ENCODE data around the gene ARL4A.

The ARL4A gene

GRCh38 chr7:12703881-12704280 is 16.4 kb downstream of the ARL4A start:
- no peak for DNase-seq

- DNase-seq = no peak
These were observed 18.4 kb downstream of the ARL4A start for GRCh38 chr7:12705878-12706277.

- DNase-seq = no peak
These were observed 19.6 kb downstream of the ARL4A start for GRCh38 chr7:12706900-12707536.

GRCh38 chr7:12708314-12708713 is 20.9 kb downstream of the ARL4A start:
- DNase-seq = no peak

GRCh38 chr7:12709726-12710502 is 22.5 kb downstream of the ARL4A start:
- DNase-seq = no peak

- DNase-seq = no peak
These were observed 23.7 kb downstream of the ARL4A start for GRCh38 chr7:12711124-12711523.

- no peak for DNase-seq
These were observed 24.8 kb downstream of the ARL4A start for GRCh38 chr7:12712236-12712635.

GRCh38 chr7:12713625-12714378 is 26.4 kb downstream of the ARL4A start:
- DNase-seq = no peak

GRCh38 chr7:12714379-12714737 is 26.9 kb downstream of the ARL4A start:
- no peak for DNase-seq

- DNase-seq = peak; percentile 17
These were observed 28.1 kb downstream of the ARL4A start for GRCh38 chr7:12715372-12716133.

- no peak for DNase-seq
These were observed 28.8 kb downstream of the ARL4A start for GRCh38 chr7:12716134-12716681.

- DNase-seq = no peak
These were observed 29.3 kb downstream of the ARL4A start for GRCh38 chr7:12716722-12717121.

- no peak for DNase-seq
These were observed 31.9 kb downstream of the ARL4A start for GRCh38 chr7:12719141-12719919.

- no peak for DNase-seq
These were observed 32.8 kb downstream of the ARL4A start for GRCh38 chr7:12719981-12720865.

GRCh38 chr7:12721286-12721830 is 33.9 kb downstream of the ARL4A start:
- no peak for DNase-seq

GRCh38 chr7:12722136-12722535 is 34.7 kb downstream of the ARL4A start:
- DNase-seq = no peak

- DNase-seq = no peak
These were observed 35.5 kb downstream of the ARL4A start for GRCh38 chr7:12722636-12723605.

- no peak for DNase-seq
These were observed 38.3 kb downstream of the ARL4A start for GRCh38 chr7:12725575-12726316.

- no peak for DNase-seq
These were observed 39.5 kb downstream of the ARL4A start for GRCh38 chr7:12726908-12727307.
